SIG-M5 treated with dmso at 0.1 percent for 504 hours (cell line): ENCODE results near the gene KCNJ6.
"Not testable (repeated sequence)": the region's sequence is repeated elsewhere in the genome, so short reads cannot be mapped to it uniquely, and the experiment has no call there.

Source experiments
- DNase-seq: peaks from one replicate; lab custom pipeline; 2025; ENCODE audit not compliant: unreplicated experiment; lab: John Stamatoyannopoulos, UW

Gene KCNJ6

GRCh38 chr21:37656899-37657298, 259.4 kb downstream of the KCNJ6 start:
- DNase-seq, result no peak

GRCh38 chr21:37655611-37656300, 260.5 kb downstream of the KCNJ6 start:
- DNase-seq, result no peak

GRCh38 chr21:37654596-37654995, 261.7 kb downstream of the KCNJ6 start:
- no peak for DNase-seq

GRCh38 chr21:37653201-37653600, 263.1 kb downstream of the KCNJ6 start:
- no peak for DNase-seq

GRCh38 chr21:37647781-37648180, 268.5 kb downstream of the KCNJ6 start:
- no peak for DNase-seq

GRCh38 chr21:37646761-37647160, 269.5 kb downstream of the KCNJ6 start:
- not testable (repeated sequence) for DNase-seq

- DNase-seq, result no peak
Measured at GRCh38 chr21:37645848-37646247, 270.4 kb downstream of the KCNJ6 start.

- no peak for DNase-seq
Measured at GRCh38 chr21:37644636-37645035, 271.6 kb downstream of the KCNJ6 start.

- not testable (repeated sequence) for DNase-seq
Measured at GRCh38 chr21:37643862-37644261, 272.4 kb downstream of the KCNJ6 start.

- DNase-seq, result peak; percentile 21
Measured at GRCh38 chr21:37642493-37642892, 273.8 kb downstream of the KCNJ6 start.

GRCh38 chr21:37639756-37640155, 276.5 kb downstream of the KCNJ6 start:
- no peak for DNase-seq

- DNase-seq, result no peak
Measured at GRCh38 chr21:37636152-37636860, 280.0 kb downstream of the KCNJ6 start.

- DNase-seq, result no peak
Measured at GRCh38 chr21:37631319-37632117, 284.7 kb downstream of the KCNJ6 start.

- DNase-seq, result no peak
Measured at GRCh38 chr21:37630872-37631271, 285.4 kb downstream of the KCNJ6 start.

- no peak for DNase-seq
Measured at GRCh38 chr21:37628362-37628761, 287.9 kb downstream of the KCNJ6 start.

- no peak for DNase-seq
Measured at GRCh38 chr21:37627561-37627960, 288.7 kb downstream of the KCNJ6 start.

- DNase-seq, result no peak
Measured at GRCh38 chr21:37627074-37627473, 289.2 kb downstream of the KCNJ6 start.

GRCh38 chr21:37626320-37626719, 289.9 kb downstream of the KCNJ6 start:
- no peak for DNase-seq

- DNase-seq, result no peak
Measured at GRCh38 chr21:37623689-37624088, 292.6 kb downstream of the KCNJ6 start.

GRCh38 chr21:37623183-37623582, 293.1 kb downstream of the KCNJ6 start:
- no peak for DNase-seq

GRCh38 chr21:37622755-37623154, 293.5 kb downstream of the KCNJ6 start:
- no peak for DNase-seq

GRCh38 chr21:37620401-37620800, 295.9 kb downstream of the KCNJ6 start:
- no peak for DNase-seq
